A673 (cell line): ENCODE results near the gene GRHL3.

ENCODE experiments used
- CTCF ChIP-seq: fragments of 300-800, 200-600 bp; sonication (generic); conservative IDR thresholded peaks from 2 replicates; pipeline ENCODE4 v1.5.1; 2017; ENCODE audit warnings: low read depth, mild to moderate bottlenecking, antibody characterized with exemption, low read length, moderate library complexity, mixed read lengths
- EZH2 ChIP-seq: fragments of 200-600 bp; sonication (generic); IDR thresholded peaks from 2 replicates; pipeline ENCODE4 v1.6.1; 2017; ENCODE audit warnings: borderline replicate concordance, low read depth, mild to moderate bottlenecking, mixed read lengths, antibody characterized with exemption, low read length; ENCODE audit not compliant: poor library complexity, severe bottlenecking

GRCh38 chr1:24279590-24280232, 39.4 kb upstream of the GRHL3 start:
- TF ChIP-seq EZH2 (no peak), CTCF (no peak)
